IMR-90 (cell line): ENCODE measurements around the gene PPP1R9B. TPM values are rescaled to one million over a fixed set of nuclear protein-coding genes. Genes with fewer than 3 reads are reported as not detected.

ENCODE experiments used
- ATAC-seq: fragments of 200-7000 bp; cut with Tn5 transposase; 2 replicates; pipeline ENCODE4 v1.9.1; 2020; ENCODE audit warnings: low read depth, mild to moderate bottlenecking, moderate library complexity
- BruUV-seq: library from RNA; stranded (reverse); fragments of 400-500 nt; replicated peaks from 2 replicates; lab custom pipeline; 2021; lab: Mats Ljungman, UMichigan
- CTCF ChIA-PET: fragments of 300-600 bp; formaldehyde crosslinking; extraction: SDS; loops from one replicate; lab custom pipeline; 2021; ENCODE audit warnings: antibody characterized with exemption; lab: Yijun Ruan, JAX
- POLR2A ChIA-PET: fragments of 300-600 bp; sonication (Branson Sonifier 250); formaldehyde crosslinking; loops from one replicate; lab custom pipeline; 2022; ENCODE audit warnings: antibody characterized with exemption; ENCODE audit not compliant: unreplicated experiment; lab: Charles Lee
- DNase-seq: peaks from one replicate; pipeline ENCODE4 v3.0.0; 2013
- H2AFZ ChIP-seq: replicated peaks from 2 replicates; pipeline ENCODE3; 2013; ENCODE audit warnings: low read length, mild to moderate bottlenecking; ENCODE audit not compliant: poor library complexity
- H2AK5ac ChIP-seq: 2 replicates; pipeline ENCODE4 v1.6.1; 2013; ENCODE audit warnings: low read depth, low read length, inconsistent platforms
- H2AK9ac ChIP-seq: replicated peaks from 2 replicates; pipeline ENCODE3; 2013; ENCODE audit warnings: mild to moderate bottlenecking, low read depth, low read length, moderate library complexity; ENCODE audit not compliant: poor library complexity
- H2BK120ac ChIP-seq: 2 replicates; pipeline ENCODE4 v1.6.1; 2013; ENCODE audit warnings: low read depth, low read length, inconsistent platforms
- H2BK15ac ChIP-seq: 3 replicates; pipeline ENCODE4 v1.6.1; 2013; ENCODE audit warnings: low read depth, low read length, inconsistent platforms
- H2BK20ac ChIP-seq: 2 replicates; pipeline ENCODE4 v1.6.1; 2013; ENCODE audit warnings: low read depth, mild to moderate bottlenecking, inconsistent platforms, low read length, moderate library complexity
- H2BK5ac ChIP-seq: 2 replicates; pipeline ENCODE4 v1.6.1; 2013; ENCODE audit warnings: mild to moderate bottlenecking, low read depth, low read length, inconsistent platforms; ENCODE audit not compliant: poor library complexity, severe bottlenecking
- H3K14ac ChIP-seq: replicated peaks from 2 replicates; pipeline ENCODE4 v1.6.1; 2013; ENCODE audit warnings: low read depth, low read length, inconsistent platforms
- H3K18ac ChIP-seq: 2 replicates; pipeline ENCODE4 v1.6.1; 2013; ENCODE audit warnings: low read depth, low read length, control low read depth
- H3K23ac ChIP-seq: 2 replicates; pipeline ENCODE4 v1.6.1; 2013; ENCODE audit warnings: low read depth, low read length, inconsistent platforms
- H3K27ac ChIP-seq: 2 replicates; pipeline ENCODE4 v1.5.1; 2013; ENCODE audit warnings: mild to moderate bottlenecking, control low read depth, low read length; ENCODE audit not compliant: insufficient read depth
- H3K27me3 ChIP-seq: 2 replicates; pipeline ENCODE4 v1.6.1; 2013; ENCODE audit warnings: low read length; ENCODE audit not compliant: control insufficient read depth, insufficient read depth
- H3K36me3 ChIP-seq: 2 replicates; pipeline ENCODE4 v1.6.1; 2013; ENCODE audit warnings: low read length, mixed read lengths; ENCODE audit not compliant: control insufficient read depth, insufficient read depth
- H3K4ac ChIP-seq: 2 replicates; pipeline ENCODE4 v1.6.1; 2013; ENCODE audit warnings: low read depth, low read length, inconsistent platforms
- H3K4me1 ChIP-seq: 2 replicates; pipeline ENCODE4 v1.6.1; 2013; ENCODE audit warnings: low read length, mixed read lengths; ENCODE audit not compliant: control insufficient read depth, insufficient read depth
- H3K4me2 ChIP-seq: 2 replicates; pipeline ENCODE4 v1.6.1; 2013; ENCODE audit warnings: low read depth, mild to moderate bottlenecking, control low read depth, low read length, moderate library complexity
- H3K4me3 ChIP-seq: 2 replicates; pipeline ENCODE4 v1.5.1; 2013; ENCODE audit warnings: low read depth, mild to moderate bottlenecking, control low read depth, low read length, moderate library complexity; ENCODE audit not compliant: insufficient read depth
- H3K56ac ChIP-seq: 2 replicates; pipeline ENCODE4 v1.6.1; 2013; ENCODE audit warnings: low read length, inconsistent platforms; ENCODE audit not compliant: insufficient read depth; ENCODE audit errors: extremely low read depth
- H3K79me1 ChIP-seq, 2 experiments: 2 replicates each; pipeline ENCODE4 v1.6.1; 2013; ENCODE audit warnings: low read length in 2 of 2, inconsistent platforms in 1 of 2, low read depth in 1 of 2
- H3K9ac ChIP-seq: 2 replicates; pipeline ENCODE4 v1.6.1; 2013; ENCODE audit warnings: low read depth, low read length, control low read depth
- H3K9me1 ChIP-seq: 2 replicates; pipeline ENCODE4 v1.6.1; 2013; ENCODE audit warnings: low read length, inconsistent platforms; ENCODE audit not compliant: insufficient read depth
- H3K9me3 ChIP-seq: 2 replicates; pipeline ENCODE4 v1.6.1; 2013; ENCODE audit warnings: low read length; ENCODE audit not compliant: control insufficient read depth, insufficient read depth
- H4K20me1 ChIP-seq: 2 replicates; pipeline ENCODE4 v1.6.1; 2013; ENCODE audit warnings: low read length, inconsistent platforms; ENCODE audit not compliant: insufficient read depth
- H4K5ac ChIP-seq: 2 replicates; pipeline ENCODE4 v1.6.1; 2013; ENCODE audit warnings: mild to moderate bottlenecking, low read depth, low read length, control low read depth
- H4K8ac ChIP-seq, 2 experiments: 2 replicates each; pipeline ENCODE4 v1.6.1; 2013; ENCODE audit warnings: low read depth in 2 of 2, low read length in 2 of 2, control low read depth in 1 of 2, inconsistent platforms in 1 of 2
- H4K91ac ChIP-seq: 2 replicates; pipeline ENCODE4 v1.6.1; 2013; ENCODE audit warnings: low read depth, low read length, inconsistent platforms; ENCODE audit not compliant: insufficient read depth
- BHLHE40 ChIP-seq: fragments of 150-350 bp; IDR thresholded peaks from 2 replicates; pipeline ENCODE4 v1.6.1; 2016; ENCODE audit warnings: mild to moderate bottlenecking, low read depth, low read length
- CEBPB ChIP-seq: IDR thresholded peaks from 2 replicates; pipeline ENCODE4 v1.6.1; 2012; ENCODE audit warnings: low read depth, low read length, improper control_type of control experiment
- CHD1 ChIP-seq: IDR thresholded peaks from 2 replicates; pipeline ENCODE4 v1.6.1; 2012; ENCODE audit warnings: low read depth, low read length, improper control_type of control experiment
- FOS ChIP-seq: fragments of 150-350 bp; IDR thresholded peaks from 2 replicates; pipeline ENCODE4 v1.6.1; 2016; ENCODE audit warnings: low read depth, low read length
- MAFK ChIP-seq: IDR thresholded peaks from 2 replicates; pipeline ENCODE4 v1.6.1; 2012; ENCODE audit warnings: low read depth, low read length, improper control_type of control experiment
- MAZ ChIP-seq: IDR thresholded peaks from 2 replicates; pipeline ENCODE4 v1.6.1; 2012; ENCODE audit warnings: low read depth, mild to moderate bottlenecking, low read length, improper control_type of control experiment, moderate library complexity, borderline replicate concordance
- NFE2L2 ChIP-seq: fragments of 150-350 bp; IDR thresholded peaks from 2 replicates; pipeline ENCODE4 v1.6.1; 2016; ENCODE audit warnings: low read depth, mild to moderate bottlenecking, low read length
- POLR2A ChIP-seq: IDR thresholded peaks from 2 replicates; pipeline ENCODE4 v1.6.1; 2012; ENCODE audit warnings: mild to moderate bottlenecking, low read depth, low read length
- RAD21 ChIP-seq: IDR thresholded peaks from 2 replicates; pipeline ENCODE4 v1.6.1; 2012; ENCODE audit warnings: low read length, improper control_type of control experiment
- RCOR1 ChIP-seq: IDR thresholded peaks from 2 replicates; pipeline ENCODE4 v1.6.1; 2012; ENCODE audit warnings: mild to moderate bottlenecking, low read length, improper control_type of control experiment; ENCODE audit not compliant: insufficient replicate concordance
- RFX5 ChIP-seq: IDR thresholded peaks from 2 replicates; pipeline ENCODE4 v1.8.0; 2012; ENCODE audit warnings: low read depth, mild to moderate bottlenecking, low read length, moderate library complexity
- SMC3 ChIP-seq: fragments of 150-350 bp; IDR thresholded peaks from 2 replicates; pipeline ENCODE4 v1.6.1; 2016; ENCODE audit warnings: low read depth, mild to moderate bottlenecking, antibody characterized with exemption, low read length, moderate library complexity
- WGBS, 2 experiments: methylation state at CpG; one replicate each; pipeline versions ENCODE4 v1.1.5 to v1.1.7; 2013; ENCODE audit warnings: missing lambda C conversion rate in 2 of 2; ENCODE audit not compliant: insufficient read length in 1 of 2; ENCODE audit errors: extremely low coverage in 2 of 2; 5-methylcytosine and 5-hydroxymethylcytosine counted together
- dilution Hi-C: fragments of 300-500 bp; cut with HindIII; formaldehyde crosslinking; loops from one replicate; pipeline ENCODE4 v1.14.3; 2018; ENCODE audit warnings: low sequenced_read_pairs; ENCODE audit not compliant: unreplicated experiment
- in situ Hi-C: fragments of 300-500 bp; cut with MboI; formaldehyde crosslinking; loops from 3 replicates; pipeline ENCODE4 v1.14.3; 2019; ENCODE audit warnings: low sequenced_read_pairs, inconsistent platforms, mixed read lengths
- intact Hi-C: fragments of 100-400 bp; cut with micrococcal nuclease; formaldehyde crosslinking; loops from 2 replicates; pipeline ENCODE4 v1.10.0; 2022
- polyA plus RNA-seq, 3 experiments: library from polyadenylated mRNA; depleted of rRNA; stranded (reverse); fragments of >200 nt; gene quantifications; 2 replicates each; pipeline ENCODE4 v1.2.3, GENCODE V29; 2012; ENCODE audit warnings: low replicate concordance in 1 of 3
- total RNA-seq: library from RNA; depleted of rRNA; stranded (reverse); fragments of >200 nt; gene quantifications from 2 replicates; pipeline ENCODE4 v1.2.3, GENCODE V29; 2012
- TF ChIP-seq, protein P1 (sequence below): conservative IDR thresholded peaks from 2 replicates; pipeline ENCODE4 v1.5.1; 2012; ENCODE audit warnings: mild to moderate bottlenecking, low read depth, low read length, improper control_type of control experiment
- TF ChIP-seq, protein P2 (sequence below): fragments of 150-350 bp; IDR thresholded peaks from 2 replicates; pipeline ENCODE4 v1.6.1; 2016; ENCODE audit warnings: low read depth, mild to moderate bottlenecking, low read length, moderate library complexity, borderline replicate concordance
- TF ChIP-seq, protein P3 (sequence below): fragments of 150-350 bp; IDR thresholded peaks from 2 replicates; pipeline ENCODE4 v1.6.1; 2017; ENCODE audit warnings: mild to moderate bottlenecking, antibody characterized with exemption, low read length, low read depth

Gene PPP1R9B
- total and polyA plus RNA-seq, 2 of the 4 experiments (the other 2 are of a cell fraction): 23.0 to 28.0 TPM

DNA sequence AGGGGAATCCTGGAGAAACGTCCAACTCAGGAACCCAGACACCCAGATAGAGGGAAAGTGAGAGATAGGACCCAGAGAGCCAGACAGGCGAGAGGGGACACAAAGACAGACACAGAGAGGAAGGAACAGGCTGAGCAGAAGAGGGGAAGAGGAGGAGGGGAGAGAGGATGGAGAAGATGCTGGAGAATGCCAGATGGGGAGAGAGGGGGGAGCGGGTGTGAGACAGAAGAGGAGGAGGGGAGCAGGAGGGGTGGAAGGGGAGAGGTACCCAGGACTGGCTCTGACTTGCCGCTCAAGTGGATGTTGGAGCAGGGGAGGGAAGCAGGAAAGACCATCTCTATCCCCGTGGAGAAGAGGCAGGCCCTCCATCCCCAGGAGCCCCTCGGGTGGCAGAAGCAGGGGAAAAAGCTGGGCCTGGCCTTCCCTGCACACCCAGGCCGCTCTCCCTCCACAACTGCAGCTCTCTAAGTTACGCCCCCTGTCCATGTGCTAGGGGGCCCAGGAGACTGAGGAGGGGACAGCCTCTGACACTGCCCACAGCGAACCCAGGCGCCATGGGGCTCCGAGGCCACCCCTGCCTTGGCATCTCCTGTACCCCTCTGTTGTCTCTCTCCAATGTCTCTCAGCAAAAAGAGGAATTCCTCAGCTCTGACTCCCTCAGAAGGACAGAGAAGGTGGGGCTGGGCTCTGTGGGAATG lies 4.8 kb downstream of the PPP1R9B start:
- Histone ChIP-seq H3K27ac (no peak overlapping the region), H4K20me1 (peaks cover 81% of the 10 kb centered on the region)
- intact Hi-C loops: no loop called here
- TF ChIP-seq RCOR1 (no peak), MAFK (no peak), NFE2L2 (no peak), POLR2A (no peak), BHLHE40 (no peak), RFX5 (no peak), CEBPB (no peak), SMC3 (no peak), RAD21 (no peak), FOS (no peak), MAZ (no peak), CHD1 (no peak)
- TF ChIP-seq, protein P1, sequence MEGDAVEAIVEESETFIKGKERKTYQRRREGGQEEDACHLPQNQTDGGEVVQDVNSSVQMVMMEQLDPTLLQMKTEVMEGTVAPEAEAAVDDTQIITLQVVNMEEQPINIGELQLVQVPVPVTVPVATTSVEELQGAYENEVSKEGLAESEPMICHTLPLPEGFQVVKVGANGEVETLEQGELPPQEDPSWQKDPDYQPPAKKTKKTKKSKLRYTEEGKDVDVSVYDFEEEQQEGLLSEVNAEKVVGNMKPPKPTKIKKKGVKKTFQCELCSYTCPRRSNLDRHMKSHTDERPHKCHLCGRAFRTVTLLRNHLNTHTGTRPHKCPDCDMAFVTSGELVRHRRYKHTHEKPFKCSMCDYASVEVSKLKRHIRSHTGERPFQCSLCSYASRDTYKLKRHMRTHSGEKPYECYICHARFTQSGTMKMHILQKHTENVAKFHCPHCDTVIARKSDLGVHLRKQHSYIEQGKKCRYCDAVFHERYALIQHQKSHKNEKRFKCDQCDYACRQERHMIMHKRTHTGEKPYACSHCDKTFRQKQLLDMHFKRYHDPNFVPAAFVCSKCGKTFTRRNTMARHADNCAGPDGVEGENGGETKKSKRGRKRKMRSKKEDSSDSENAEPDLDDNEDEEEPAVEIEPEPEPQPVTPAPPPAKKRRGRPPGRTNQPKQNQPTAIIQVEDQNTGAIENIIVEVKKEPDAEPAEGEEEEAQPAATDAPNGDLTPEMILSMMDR: no peak
- TF ChIP-seq, protein P2, sequence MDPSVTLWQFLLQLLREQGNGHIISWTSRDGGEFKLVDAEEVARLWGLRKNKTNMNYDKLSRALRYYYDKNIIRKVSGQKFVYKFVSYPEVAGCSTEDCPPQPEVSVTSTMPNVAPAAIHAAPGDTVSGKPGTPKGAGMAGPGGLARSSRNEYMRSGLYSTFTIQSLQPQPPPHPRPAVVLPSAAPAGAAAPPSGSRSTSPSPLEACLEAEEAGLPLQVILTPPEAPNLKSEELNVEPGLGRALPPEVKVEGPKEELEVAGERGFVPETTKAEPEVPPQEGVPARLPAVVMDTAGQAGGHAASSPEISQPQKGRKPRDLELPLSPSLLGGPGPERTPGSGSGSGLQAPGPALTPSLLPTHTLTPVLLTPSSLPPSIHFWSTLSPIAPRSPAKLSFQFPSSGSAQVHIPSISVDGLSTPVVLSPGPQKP: no peak
- TF ChIP-seq, protein P3, sequence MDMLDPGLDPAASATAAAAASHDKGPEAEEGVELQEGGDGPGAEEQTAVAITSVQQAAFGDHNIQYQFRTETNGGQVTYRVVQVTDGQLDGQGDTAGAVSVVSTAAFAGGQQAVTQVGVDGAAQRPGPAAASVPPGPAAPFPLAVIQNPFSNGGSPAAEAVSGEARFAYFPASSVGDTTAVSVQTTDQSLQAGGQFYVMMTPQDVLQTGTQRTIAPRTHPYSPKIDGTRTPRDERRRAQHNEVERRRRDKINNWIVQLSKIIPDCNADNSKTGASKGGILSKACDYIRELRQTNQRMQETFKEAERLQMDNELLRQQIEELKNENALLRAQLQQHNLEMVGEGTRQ: no peak

More for the DNA sequence above, 4.8 kb downstream of the PPP1R9B start:
- no peaks in the 10 kb centered on the region for H3K27me3 ChIP-seq
- no peak overlapping the region for H3K9ac ChIP-seq
- POLR2A ChIA-PET: interaction anchor here (0.6 kb wide), 1 partner anchor 54 kb away, joined by 13 read pairs; no protein-coding TSS in a partner anchor
- no peak overlapping the region for H2BK20ac ChIP-seq
- CTCF ChIA-PET: interaction anchor here (1.3 kb wide), 1 partner anchor 16 kb away, joined by 6 read pairs; no protein-coding TSS in a partner anchor
- no peak overlapping the region for H4K5ac ChIP-seq
- H3K4me3 ChIP-seq: no peak overlapping the region
- WGBS, 2 experiments: 83% methylated on average over 1 of the region's 11 CpGs; no CpG with 5 or more reads in 1 of the 2 experiments
- no peaks in the 10 kb centered on the region for H3K9me3 ChIP-seq
- no peak for DNase-seq
- H3K14ac ChIP-seq: no peak overlapping the region
- peaks cover 2% of the 10 kb centered on the region; the same call in 1 of the 2 replicates for H3K9me1 ChIP-seq
- H4K91ac ChIP-seq: no peak overlapping the region
- H3K4me2 ChIP-seq: peak overlapping the region; percentile 20; the same call in 1 of the 2 replicates
- no peak overlapping the region for H4K8ac ChIP-seq
- H2BK15ac ChIP-seq: no peak overlapping the region
- no peak overlapping the region for H3K56ac ChIP-seq
- H3K23ac ChIP-seq: no peak overlapping the region
- H3K4ac ChIP-seq: no peak overlapping the region
- no TSS peak for BruUV-seq
- dilution Hi-C loops: no loop called here
- H2BK5ac ChIP-seq: no peak overlapping the region
- H2AK5ac ChIP-seq: no peak overlapping the region
- no peak overlapping the region for H2BK120ac ChIP-seq
- peaks cover 9 to 77% of the 10 kb centered on the region in 2 experiments for H3K79me1 ChIP-seq
- no peak for ATAC-seq
- no peak overlapping the region for H3K18ac ChIP-seq
- H2AFZ ChIP-seq: no peak overlapping the region
- in situ Hi-C loops: no loop called here
- no peak overlapping the region for H2AK9ac ChIP-seq
- H3K4me1 ChIP-seq: peaks cover 22% of the 10 kb centered on the region
- H3K36me3 ChIP-seq: peaks cover 44% of the 10 kb centered on the region
